Progenitor cell of endocrine pancreas (in vitro differentiated cells): ENCODE measurements around the gene IRGQ. TPM values are rescaled to one million over a fixed set of nuclear protein-coding genes. Genes with fewer than 3 reads are reported as not detected.
"Not testable (repeated sequence)": the region's sequence is repeated elsewhere in the genome, so short reads cannot be mapped to it uniquely, and the experiment has no call there.

Experiments used
- DNase-seq: peaks from one replicate; pipeline ENCODE4 v3.0.0; 2021; ENCODE audit warnings: low spot score; ENCODE audit not compliant: unreplicated experiment
- H3K27ac Mint-ChIP-seq: 2 replicates; pipeline ENCODE4 v1.8.0; 2021; ENCODE audit warnings: mild to moderate bottlenecking, moderate library complexity, mixed read lengths
- H3K27me3 Mint-ChIP-seq: 2 replicates; pipeline ENCODE4 v1.8.0; 2021; ENCODE audit warnings: mixed read lengths
- H3K36me3 Mint-ChIP-seq: 2 replicates; pipeline ENCODE4 v1.8.0; 2022; ENCODE audit warnings: mixed read lengths; ENCODE audit not compliant: insufficient read depth
- H3K4me1 Mint-ChIP-seq: 2 replicates; pipeline ENCODE4 v1.8.0; 2021; ENCODE audit warnings: low read depth, mixed read lengths
- H3K4me3 Mint-ChIP-seq: 2 replicates; pipeline ENCODE4 v1.8.0; 2021; ENCODE audit warnings: low read depth, mild to moderate bottlenecking, moderate library complexity, mixed read lengths
- H3K9me3 Mint-ChIP-seq: 2 replicates; pipeline ENCODE4 v1.8.0; 2021; ENCODE audit warnings: low read depth, mixed read lengths
- CTCF ChIP-seq: fragments of 200-600 bp; sonication (generic); IDR thresholded peaks from one replicate; pipeline ENCODE4 v1.5.0; 2021; ENCODE audit warnings: antibody characterized with exemption, mild to moderate bottlenecking; ENCODE audit not compliant: unreplicated experiment
- total RNA-seq: library from RNA; stranded (reverse); gene quantifications from 2 replicates; pipeline ENCODE4 v1.2.1, GENCODE V29; 2021

Gene IRGQ
- total RNA-seq, 1 donor from 2014 or later, result 63.6 TPM

DNA sequence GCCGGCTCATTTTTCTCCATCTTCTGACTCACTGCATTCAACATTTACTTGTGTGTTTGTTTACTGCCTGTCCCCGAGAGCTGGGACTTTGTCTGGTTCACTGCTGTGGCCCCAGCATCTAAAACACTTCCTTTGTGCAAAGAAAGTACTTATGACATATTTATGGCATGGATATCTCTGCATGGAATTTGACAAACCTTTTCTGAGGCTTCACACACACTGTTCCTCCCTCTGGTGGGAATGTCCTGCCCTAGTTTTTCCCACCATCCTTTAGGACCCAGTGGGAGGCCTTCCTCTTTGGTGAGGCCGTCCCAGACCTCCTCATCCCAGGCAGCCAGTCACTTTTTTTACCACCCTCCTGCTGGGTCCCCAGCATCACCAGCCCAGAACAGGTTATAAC lies 14.6 kb upstream of the IRGQ start:
- Mint-ChIP-seq H3K36me3 (peaks cover 24% of the 10 kb centered on the region), H3K9me3 (no peaks in the 10 kb centered on the region)

DNA sequence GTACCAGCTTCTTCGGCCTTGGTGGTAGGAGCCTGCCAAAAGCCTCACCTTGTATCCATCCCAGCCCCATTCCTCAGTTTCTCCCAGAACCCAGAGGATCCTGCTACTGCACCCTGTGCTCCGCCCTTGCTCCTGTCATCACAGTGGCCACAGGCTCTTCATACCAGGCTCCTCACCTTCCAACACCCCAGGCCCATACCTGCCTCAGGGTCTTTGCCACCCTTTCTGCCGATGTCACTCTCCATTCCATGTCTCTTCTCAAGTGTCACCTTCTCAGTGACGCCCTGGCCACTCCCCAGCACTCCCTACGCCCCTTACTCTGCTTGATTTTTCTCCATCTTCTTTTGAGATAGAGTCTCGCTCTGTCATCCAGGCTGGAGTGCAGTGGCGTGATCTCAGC lies 13.9 kb upstream of the IRGQ start:
- Mint-ChIP-seq H3K4me3 (no peak overlapping the region), H3K27ac (no peak overlapping the region), H3K36me3 (peaks cover 25% of the 10 kb centered on the region), H3K4me1 (no peaks in the 10 kb centered on the region), H3K9me3 (no peaks in the 10 kb centered on the region), H3K27me3 (no peaks in the 10 kb centered on the region)
- no peak for TF ChIP-seq CTCF
- no peak for DNase-seq

More for the DNA sequence above, 14.6 kb upstream of the IRGQ start:
- no peak overlapping the region for H3K4me3 Mint-ChIP-seq
- peak overlapping the region; percentile 90 for H3K27ac Mint-ChIP-seq
- no peak for DNase-seq
- no peaks in the 10 kb centered on the region for H3K27me3 Mint-ChIP-seq
- no peaks in the 10 kb centered on the region for H3K4me1 Mint-ChIP-seq
- no peak for TF ChIP-seq CTCF

DNA sequence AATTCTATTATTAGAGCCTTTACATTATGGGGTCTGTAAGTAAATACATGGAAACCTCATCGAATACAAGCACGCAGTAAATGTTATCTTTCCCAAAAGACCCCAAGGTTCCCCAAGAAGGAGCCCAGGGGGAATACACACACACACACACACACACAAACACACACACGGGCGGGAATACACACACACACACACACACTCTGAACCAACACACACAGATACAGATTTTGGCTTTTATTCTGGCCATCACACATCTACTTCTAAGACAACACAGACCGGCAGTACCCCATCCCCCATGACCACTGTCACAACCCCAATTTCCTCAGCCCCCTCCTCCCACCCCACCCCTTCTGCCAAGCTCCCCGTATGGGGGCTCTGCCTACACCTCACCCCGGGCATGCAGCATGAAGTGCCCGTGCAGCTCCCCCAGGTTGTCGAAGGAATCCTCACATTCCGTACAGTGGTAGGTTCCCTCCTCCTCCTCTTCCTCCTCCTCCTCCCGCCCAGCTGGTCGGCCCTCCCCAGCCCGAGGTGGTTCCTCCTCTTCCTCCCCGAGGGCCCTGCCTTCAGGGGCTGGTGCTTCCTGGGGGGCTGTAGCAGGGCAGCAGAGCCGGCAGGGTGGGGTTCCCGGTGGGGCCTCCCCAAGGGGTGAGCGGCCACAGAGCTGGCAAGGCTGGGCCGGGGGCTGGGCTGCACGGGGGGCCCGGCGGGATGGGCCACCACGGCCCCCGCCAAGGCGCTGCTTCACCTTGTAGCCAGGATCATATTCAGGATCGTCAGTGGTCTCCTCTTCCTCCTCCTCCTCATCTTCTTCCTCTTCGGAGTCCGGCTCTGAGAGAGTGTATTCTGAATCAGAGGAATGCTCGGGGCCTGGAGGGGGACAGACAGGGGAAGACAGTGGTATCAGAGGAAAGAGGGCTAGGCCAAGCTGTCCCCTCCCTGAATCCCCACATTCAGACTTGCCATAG lies 11.6 kb upstream of the IRGQ start:
- DNase-seq, result no peak
- no peaks in the 10 kb centered on the region for H3K27me3 Mint-ChIP-seq

GRCh38 chr19:43606569-43607229 lies 10.8 kb upstream of the IRGQ start:
- Mint-ChIP-seq H3K4me3 (no peak overlapping the region), H3K27me3 (no peaks in the 10 kb centered on the region), H3K9me3 (no peaks in the 10 kb centered on the region), H3K27ac (peak overlapping the region; percentile 33), H3K4me1 (no peaks in the 10 kb centered on the region), H3K36me3 (peaks cover 11% of the 10 kb centered on the region)
- no peak for DNase-seq
- no peak for TF ChIP-seq CTCF

More for the DNA sequence above, 11.6 kb upstream of the IRGQ start:
- Mint-ChIP-seq H3K4me3 (no peak overlapping the region), H3K4me1 (no peaks in the 10 kb centered on the region), H3K9me3 (no peaks in the 10 kb centered on the region), H3K36me3 (peaks cover 17% of the 10 kb centered on the region), H3K27ac (no peak overlapping the region)
- TF ChIP-seq CTCF, result no peak

GRCh38 chr19:43605875-43606568 lies 10.1 kb upstream of the IRGQ start:
- H3K27me3 Mint-ChIP-seq, result no peaks in the 10 kb centered on the region
- H3K4me1 Mint-ChIP-seq, result no peaks in the 10 kb centered on the region
- peaks cover 10% of the 10 kb centered on the region for H3K36me3 Mint-ChIP-seq
- H3K27ac Mint-ChIP-seq, result no peak overlapping the region
- no peak for DNase-seq
- H3K4me3 Mint-ChIP-seq, result no peak overlapping the region
- no peaks in the 10 kb centered on the region for H3K9me3 Mint-ChIP-seq
- TF ChIP-seq CTCF, result no peak

DNA sequence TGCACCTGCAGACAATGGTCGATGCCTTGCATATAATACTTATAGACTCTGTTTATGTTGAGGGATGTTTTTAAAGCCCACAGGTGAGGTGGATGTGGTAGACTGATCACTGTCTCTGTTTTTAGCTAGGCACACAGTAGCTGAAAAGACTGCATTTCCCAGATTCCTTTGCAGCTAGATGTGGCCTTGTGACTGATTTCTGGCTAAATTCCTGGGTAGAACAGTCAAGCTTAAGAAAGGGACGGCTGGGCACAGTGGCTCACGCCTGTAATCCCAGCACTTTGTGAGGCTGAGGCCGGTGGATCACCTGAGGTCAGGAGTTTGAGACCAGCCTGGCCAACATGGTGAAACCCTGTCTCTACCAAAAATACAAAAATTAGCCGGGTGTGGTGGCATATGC lies 4.4 kb upstream of the IRGQ start:
- not testable (repeated sequence) for H3K4me3 Mint-ChIP-seq, DNase-seq, H3K9me3 Mint-ChIP-seq, H3K27ac Mint-ChIP-seq, H3K36me3 Mint-ChIP-seq, H3K27me3 Mint-ChIP-seq
- H3K4me1 Mint-ChIP-seq, result peaks cover 18% of the 10 kb centered on the region
